ENCODE data around the gene AEBP1. TPM values are rescaled to one million over a fixed set of nuclear protein-coding genes. Genes with fewer than 3 reads are reported as not detected.

The AEBP1 gene
- polyA plus RNA-seq, 6 donors from 2014 or later: 1.9 to 18.5 (median 4.1) TPM

- H3K36me3 Mint-ChIP-seq: no peaks in the 10 kb centered on the region
- peak overlapping the region; percentile 69 to 95 (median 86) for H3K27ac Mint-ChIP-seq
- H3K27me3 Mint-ChIP-seq: no peaks in the 10 kb centered on the region
- peak overlapping the region in 7 of 8 donors; percentile 25 to 82 (median 63) for H3K4me3 Mint-ChIP-seq
- no peaks in the 10 kb centered on the region for H3K9me3 Mint-ChIP-seq
- ATAC-seq (ENCODE audit: low read depth in 2 of 2) (peak; percentile 93 to 94), DNase-seq (peak; percentile 69)
- H3K4me1 Mint-ChIP-seq: peaks cover 58 to 65% (median 60%) of the 10 kb centered on the region in 3 donors
Observed at GRCh38 chr7:44097064-44097932, 6.8 kb upstream of the AEBP1 start.

- Mint-ChIP-seq H3K4me1 (peaks cover 61 to 69% (median 62%) of the 10 kb centered on the region in 3 donors), H3K4me3 (peak overlapping the region in 1 of 8 donors; percentile 77), H3K9me3 (no peaks in the 10 kb centered on the region), H3K27ac (peak overlapping the region in 4 of 6 donors; percentile 38 to 95 (median 80)), H3K36me3 (no peaks in the 10 kb centered on the region), H3K27me3 (no peaks in the 10 kb centered on the region)
- ATAC-seq (ENCODE audit: low read depth in 2 of 2): no peak
- no peak for DNase-seq
Observed at GRCh38 chr7:44098092-44099068, 5.8 kb upstream of the AEBP1 start.

DNA sequence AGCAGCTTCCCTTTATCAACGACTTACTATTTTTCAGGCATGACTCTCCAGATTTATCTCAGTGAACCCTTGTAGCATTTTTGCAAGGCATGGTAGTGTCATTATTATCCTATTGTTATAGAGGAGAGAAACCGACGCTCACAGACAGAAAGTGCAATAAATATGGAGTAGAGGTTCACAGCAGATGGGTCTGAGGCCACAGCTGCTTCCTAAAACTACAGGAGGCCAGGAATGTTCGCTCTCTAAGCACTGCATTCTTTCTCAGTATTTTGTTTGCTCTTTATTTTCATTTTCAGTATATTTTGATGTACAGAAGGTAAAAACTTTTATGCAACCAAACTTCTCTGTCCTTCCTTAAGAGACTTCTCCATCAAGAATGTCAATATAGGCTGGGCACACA is 4.5 kb upstream of the AEBP1 start:
- Mint-ChIP-seq H3K4me1 (peaks cover 59 to 66% (median 59%) of the 10 kb centered on the region in 3 donors), H3K27ac (peak overlapping the region in 4 of 6 donors; percentile 29 to 90 (median 50)), H3K27me3 (no peaks in the 10 kb centered on the region), H3K36me3 (no peaks in the 10 kb centered on the region), H3K4me3 (peak overlapping the region in 4 of 8 donors; percentile 28 to 67 (median 45)), H3K9me3 (no peaks in the 10 kb centered on the region)
- DNase-seq (no peak), ATAC-seq (ENCODE audit: low read depth in 2 of 2) (no peak)

DNA sequence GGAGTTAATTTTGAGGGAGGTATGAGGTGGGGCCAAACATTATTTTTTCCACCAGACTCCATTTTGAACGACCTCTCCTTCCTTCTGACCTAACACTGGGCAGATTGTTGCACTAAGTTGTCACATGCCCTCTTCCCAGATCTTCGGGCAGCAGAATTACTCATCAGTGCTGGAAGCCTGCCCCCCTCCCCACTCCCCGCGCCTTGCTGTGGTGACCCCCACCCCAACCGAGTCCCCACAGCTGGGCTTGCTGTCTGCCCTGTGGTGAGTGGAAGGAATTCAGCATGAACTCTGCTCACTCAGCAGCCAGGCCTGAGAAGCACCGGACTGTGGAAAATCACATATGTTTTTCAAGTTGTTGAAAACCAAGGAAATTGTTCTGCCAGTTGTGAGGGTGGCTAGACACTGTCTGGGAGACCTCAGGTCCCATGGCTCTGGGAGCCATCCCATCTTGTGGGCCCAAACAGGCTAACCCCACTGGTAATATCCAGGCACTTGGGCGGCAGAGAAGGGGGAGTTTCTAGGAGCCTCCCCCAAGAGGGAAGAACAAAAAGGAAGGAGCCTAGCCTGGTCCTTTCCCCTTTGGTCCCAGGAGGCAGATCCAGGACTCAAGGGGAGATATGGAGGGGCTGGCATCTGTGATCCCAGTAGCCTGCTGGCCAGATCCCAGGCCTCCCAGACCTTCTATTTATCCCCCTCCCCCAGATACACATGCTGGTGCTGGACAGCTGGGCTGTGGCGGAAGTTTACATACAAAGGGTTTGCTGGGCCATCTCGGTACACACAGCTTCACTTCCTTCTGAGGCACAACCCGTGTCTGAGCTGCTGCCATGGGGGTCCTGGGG is 3.5 kb upstream of the AEBP1 start:
- DNase-seq (no peak), ATAC-seq (ENCODE audit: low read depth in 2 of 2) (no peak)
- Mint-ChIP-seq H3K36me3 (no peaks in the 10 kb centered on the region), H3K27me3 (no peaks in the 10 kb centered on the region), H3K9me3 (no peaks in the 10 kb centered on the region), H3K4me3 (peak overlapping the region; percentile 54 to 72 (median 62)), H3K4me1 (peaks cover 60 to 64% (median 64%) of the 10 kb centered on the region in 3 donors), H3K27ac (peak overlapping the region; percentile 69 to 90 (median 75))

DNA sequence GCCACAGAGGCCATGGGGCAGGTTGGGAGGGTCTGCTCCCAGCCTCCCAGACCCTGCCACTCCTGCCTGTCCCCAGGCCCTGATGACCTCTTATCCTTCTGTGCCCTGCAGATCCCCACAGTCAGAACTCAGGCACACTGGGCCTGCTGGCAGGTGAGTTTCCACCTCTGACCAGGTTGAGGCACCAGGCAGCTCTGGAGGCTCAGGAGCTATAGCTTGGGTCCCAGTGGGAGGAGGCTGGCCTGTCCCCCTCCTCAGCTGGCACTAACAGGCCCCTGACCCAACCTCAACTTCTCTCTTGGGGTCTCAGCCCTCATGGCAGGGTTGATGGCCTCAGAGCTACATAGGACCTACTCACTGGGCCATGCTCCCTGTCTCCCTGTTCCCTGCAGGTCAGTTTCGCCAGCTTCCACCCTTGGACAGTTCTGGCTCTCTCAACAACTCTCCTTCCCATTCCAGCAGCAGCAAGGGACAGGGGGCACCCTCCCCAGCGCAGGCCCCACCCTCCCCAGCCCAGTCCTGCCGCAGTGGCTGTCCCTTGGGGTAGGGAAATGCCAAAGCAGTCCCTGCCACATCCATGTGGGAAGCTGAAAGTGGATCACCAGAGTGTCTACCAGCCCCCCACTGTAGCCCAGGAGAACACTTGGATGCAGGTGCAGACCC is 2.7 kb upstream of the AEBP1 start:
- H3K4me1 Mint-ChIP-seq: peaks cover 64 to 67% (median 66%) of the 10 kb centered on the region in 3 donors
- H3K4me3 Mint-ChIP-seq: peak overlapping the region; percentile 35 to 67 (median 56)
- no peaks in the 10 kb centered on the region for H3K9me3 Mint-ChIP-seq
- no peaks in the 10 kb centered on the region for H3K27me3 Mint-ChIP-seq
- ATAC-seq (ENCODE audit: low read depth in 2 of 2) (no peak), DNase-seq (no peak)
- peak overlapping the region in 5 of 6 donors; percentile 10 to 90 (median 72) for H3K27ac Mint-ChIP-seq
- no peaks in the 10 kb centered on the region for H3K36me3 Mint-ChIP-seq

- no peaks in the 10 kb centered on the region for H3K9me3 Mint-ChIP-seq
- H3K4me3 Mint-ChIP-seq: peak overlapping the region in 7 of 8 donors; percentile 49 to 79 (median 56)
- ATAC-seq (ENCODE audit: low read depth in 2 of 2) (no peak), DNase-seq (no peak)
- peak overlapping the region in 5 of 6 donors; percentile 57 to 97 (median 81) for H3K27ac Mint-ChIP-seq
- H3K36me3 Mint-ChIP-seq: no peaks in the 10 kb centered on the region
- no peaks in the 10 kb centered on the region for H3K27me3 Mint-ChIP-seq
- H3K4me1 Mint-ChIP-seq: peaks cover 57 to 59% (median 58%) of the 10 kb centered on the region in 3 donors
Observed at GRCh38 chr7:44101966-44102845, 1.9 kb upstream of the AEBP1 start.

DNA sequence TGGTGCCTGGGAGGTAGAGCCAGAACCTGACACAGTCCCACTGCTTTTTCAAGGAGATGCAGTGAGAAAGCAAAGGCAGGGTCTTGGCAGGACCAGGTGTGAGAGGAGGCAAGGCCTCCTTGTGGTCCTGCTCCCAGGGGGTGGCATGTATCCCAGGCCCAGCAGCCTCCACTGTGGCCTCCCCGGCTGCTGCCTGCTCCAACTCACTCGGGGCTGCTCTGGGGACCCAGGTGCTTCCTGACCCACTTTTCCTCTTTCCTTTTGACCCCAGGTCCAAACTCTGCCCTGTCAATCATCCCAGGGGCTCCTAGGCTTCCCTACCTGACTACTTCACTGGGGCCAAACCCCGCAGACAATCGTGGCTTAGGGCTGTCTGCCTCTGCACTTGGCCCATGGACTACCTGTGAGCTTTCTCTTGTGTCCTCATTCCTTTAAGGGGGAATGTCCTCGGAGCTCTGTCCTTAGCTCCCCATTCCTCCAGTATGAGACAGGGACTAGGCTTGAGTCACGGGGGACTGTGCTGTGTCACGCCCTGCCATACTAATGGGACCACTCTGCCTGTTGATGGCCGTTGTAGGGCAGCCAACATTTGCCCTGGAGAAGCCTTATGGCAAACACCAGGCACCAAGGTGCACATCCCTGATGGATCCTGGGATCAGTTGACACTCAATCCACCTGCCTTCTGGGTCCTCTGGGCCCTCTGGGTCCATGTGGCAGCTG is 1.1 kb upstream of the AEBP1 start:
- ATAC-seq (ENCODE audit: low read depth in 2 of 2) (no peak), DNase-seq (no peak)
- H3K9me3 Mint-ChIP-seq: no peaks in the 10 kb centered on the region
- no peaks in the 10 kb centered on the region for H3K36me3 Mint-ChIP-seq
- peak overlapping the region; percentile 49 to 84 (median 74) for H3K4me3 Mint-ChIP-seq
- H3K4me1 Mint-ChIP-seq: peaks cover 49 to 52% (median 50%) of the 10 kb centered on the region in 3 donors
- peak overlapping the region in 4 of 6 donors; percentile 78 to 97 (median 85) for H3K27ac Mint-ChIP-seq
- H3K27me3 Mint-ChIP-seq: no peaks in the 10 kb centered on the region

DNA sequence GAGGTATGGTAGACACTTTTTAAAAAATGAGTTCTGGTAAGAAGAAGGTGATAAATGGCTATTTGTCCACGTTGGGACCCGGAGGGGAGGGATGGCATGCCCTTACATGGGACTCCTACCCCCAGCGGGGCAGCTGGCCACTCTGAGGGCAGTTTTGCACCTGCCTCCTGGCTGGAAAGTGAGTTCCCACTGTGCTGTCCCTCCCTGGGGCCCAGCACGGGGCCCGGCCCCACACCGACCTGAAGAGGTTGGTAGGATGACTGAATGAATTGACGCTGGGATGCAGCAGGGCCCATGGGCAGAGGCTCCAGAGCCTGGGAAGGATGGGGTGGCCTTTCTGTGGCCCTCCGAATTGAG is 601 bp upstream of the AEBP1 start:
- H3K4me3 Mint-ChIP-seq: peak overlapping the region; percentile 6 to 84 (median 74)
- H3K27me3 Mint-ChIP-seq: no peaks in the 10 kb centered on the region
- no peak for DNase-seq
- no peaks in the 10 kb centered on the region for H3K36me3 Mint-ChIP-seq
- H3K9me3 Mint-ChIP-seq: no peaks in the 10 kb centered on the region
- peak overlapping the region in 3 of 6 donors; percentile 78 to 86 (median 84) for H3K27ac Mint-ChIP-seq
- peaks cover 45 to 56% (median 49%) of the 10 kb centered on the region in 3 donors for H3K4me1 Mint-ChIP-seq
- ATAC-seq (ENCODE audit: low read depth in 2 of 2): no peak

DNA sequence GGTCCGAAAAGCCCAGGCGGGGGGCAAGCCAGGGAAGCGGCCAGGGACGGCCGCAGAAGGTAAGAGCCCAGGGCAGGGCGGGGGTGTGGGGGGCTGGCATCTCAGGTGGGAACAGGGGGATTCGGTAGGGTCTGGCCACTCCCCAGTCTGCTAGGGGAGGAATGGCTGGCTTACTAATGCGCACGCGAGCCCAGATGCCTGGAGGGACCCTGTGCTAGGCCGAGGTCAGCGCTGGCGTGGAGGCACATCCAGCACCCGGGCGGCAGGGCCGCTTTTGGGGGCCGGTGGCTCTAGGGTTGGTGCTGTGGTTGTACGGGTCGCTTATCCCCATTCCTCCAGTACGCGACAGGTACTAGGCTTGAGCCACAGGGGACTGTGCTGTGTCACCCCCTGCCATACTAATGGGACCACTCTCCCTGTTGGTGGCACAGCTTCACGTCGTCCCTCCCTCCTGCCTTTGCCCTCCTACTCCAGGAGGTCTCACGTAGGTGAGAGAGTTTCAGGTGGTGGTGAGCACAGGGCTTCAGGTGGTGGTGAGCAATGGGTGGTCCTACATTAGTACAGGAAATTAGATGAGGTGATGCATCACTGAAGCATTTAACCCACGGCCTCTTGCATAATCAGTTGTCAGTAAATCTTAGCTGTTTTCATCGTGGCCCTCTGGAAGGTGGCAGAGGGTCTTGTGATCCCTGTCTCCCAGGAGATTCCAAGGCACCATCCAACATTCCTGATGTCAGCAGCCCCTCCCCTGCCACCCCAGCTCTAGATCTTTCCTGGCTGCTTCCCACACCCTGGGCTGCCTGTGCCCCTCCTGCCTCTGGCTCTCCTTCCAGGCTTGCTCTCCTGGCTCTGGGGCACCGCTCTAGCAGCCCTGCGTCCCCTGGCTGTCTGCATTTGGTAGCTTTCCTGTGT is 971 bp downstream of the AEBP1 start:
- no peaks in the 10 kb centered on the region for H3K27me3 Mint-ChIP-seq
- peak overlapping the region; percentile 76 to 95 (median 90) for H3K4me3 Mint-ChIP-seq
- H3K27ac Mint-ChIP-seq: peak overlapping the region; percentile 6 to 95 (median 71)
- peaks cover 44 to 51% (median 48%) of the 10 kb centered on the region in 3 donors for H3K4me1 Mint-ChIP-seq
- H3K36me3 Mint-ChIP-seq: no peaks in the 10 kb centered on the region
- DNase-seq (no peak), ATAC-seq (ENCODE audit: low read depth in 2 of 2) (peak; percentile 29 to 30)
- H3K9me3 Mint-ChIP-seq: no peaks in the 10 kb centered on the region

DNA sequence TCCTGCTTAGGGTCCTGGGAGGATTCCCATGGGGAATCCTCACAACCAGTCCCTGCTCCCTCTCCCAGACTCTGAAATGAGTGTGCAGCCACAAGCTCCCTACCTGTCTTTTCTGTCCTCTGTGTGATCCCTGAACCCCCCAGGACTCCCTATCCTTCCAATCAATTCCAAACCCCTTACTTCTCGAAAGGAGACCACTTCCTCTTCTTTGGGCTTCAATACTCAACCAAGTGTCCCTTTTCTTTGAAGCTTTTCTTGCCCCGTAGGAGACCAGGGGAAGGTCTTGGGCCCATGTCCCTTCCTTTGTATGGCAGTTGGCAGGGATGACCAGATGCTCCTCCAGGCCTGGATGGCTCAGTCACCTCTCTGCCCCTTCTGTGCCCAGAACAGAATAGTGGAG is 1.7 kb downstream of the AEBP1 start:
- Mint-ChIP-seq H3K4me3 (peak overlapping the region; percentile 75 to 95 (median 90)), H3K27me3 (no peaks in the 10 kb centered on the region), H3K36me3 (no peaks in the 10 kb centered on the region), H3K27ac (peak overlapping the region; percentile 5 to 95 (median 67)), H3K9me3 (no peaks in the 10 kb centered on the region), H3K4me1 (peaks cover 36 to 44% (median 41%) of the 10 kb centered on the region in 3 donors)
- ATAC-seq (ENCODE audit: low read depth in 2 of 2) (no peak), DNase-seq (no peak)

Data from naive B cell (primary cell).